T-cell (primary cell): ENCODE measurements around the gene MEOX1. TPM values are rescaled to one million over a fixed set of nuclear protein-coding genes. Genes with fewer than 3 reads are reported as not detected.

Source experiments
- ATAC-seq, 4 experiments: fragments of 200-7000 bp in 3 of 4; fragments of 150-1000 bp in 1 of 4; cut with Tn5 transposase; replicated peaks in 1 of 4; 1 replicate in 3 of 4; 2 replicates in 1 of 4; pipeline ENCODE4 v1.10.0; 2021; ENCODE audit warnings: moderate library complexity in 3 of 4, mild to moderate bottlenecking in 2 of 4, moderate number of reproducible peaks in 1 of 4
- CTCF ChIA-PET, 2 donors: fragments of 300-600 bp; sonication (Branson Sonifier 250); formaldehyde crosslinking; loops; one replicate each; lab custom pipeline; 2022; ENCODE audit warnings: antibody characterized with exemption in 2 of 2; lab: Charles Lee
- POLR2A ChIA-PET, 2 donors: fragments of 300-600 bp; sonication (Branson Sonifier 250); formaldehyde crosslinking; loops; one replicate each; lab custom pipeline; 2022; ENCODE audit warnings: antibody characterized with exemption in 2 of 2; lab: Charles Lee
- DNase-seq, 35 experiments: peaks; one replicate each; pipeline versions ENCODE4 v3.0.0 to v3.0.0-alpha.2; 2013 to 2023
- H3K27ac ChIP-seq: one replicate; pipeline ENCODE4 v1.5.1; 2013; ENCODE audit warnings: low read length
- H3K27me3 ChIP-seq, 2 experiments: replicated peaks in 1 of 2; 1 replicate in 1 of 2; 2 replicates in 1 of 2; pipeline versions ENCODE4 v1.6.1 to v1.7.0; 2013; ENCODE audit warnings: low read length in 1 of 2, mixed read lengths in 1 of 2; ENCODE audit not compliant: control insufficient read depth in 2 of 2, insufficient read depth in 2 of 2; ENCODE audit errors: extremely low read depth in 1 of 2
- H3K36me3 ChIP-seq, 2 donors: 1 replicate in 1 of 2; 2 replicates in 1 of 2; pipeline versions ENCODE4 v1.6.1 to v1.7.0; 2013; ENCODE audit warnings: low read length in 1 of 2; ENCODE audit not compliant: control insufficient read depth in 2 of 2, insufficient read depth in 1 of 2; ENCODE audit errors: extremely low read depth in 1 of 2
- H3K4me1 ChIP-seq, 2 experiments: 1 replicate in 1 of 2; 2 replicates in 1 of 2; pipeline versions ENCODE4 v1.6.1 to v1.7.0; 2013; ENCODE audit warnings: low read length in 2 of 2, mixed read lengths in 1 of 2; ENCODE audit not compliant: insufficient read depth in 2 of 2, control insufficient read depth in 1 of 2; ENCODE audit errors: extremely low read depth in 1 of 2
- H3K4me3 ChIP-seq, 2 donors: 1 replicate in 1 of 2; 2 replicates in 1 of 2; pipeline versions ENCODE4 v1.5.1 to v1.7.0; 2013; ENCODE audit warnings: mild to moderate bottlenecking in 2 of 2, low read length in 1 of 2, moderate library complexity in 1 of 2; ENCODE audit not compliant: control insufficient read depth in 1 of 2; ENCODE audit errors: extremely low read depth in 1 of 2
- H3K9me3 ChIP-seq: 2 replicates; pipeline ENCODE4 v1.7.0; 2013
- H3K27ac Mint-ChIP-seq, 2 donors: one replicate each; pipeline ENCODE4 v1.8.0; 2020 to 2021; ENCODE audit warnings: mild to moderate bottlenecking in 2 of 2, mixed read lengths in 2 of 2
- H3K27me3 Mint-ChIP-seq, 2 donors: one replicate each; pipeline ENCODE4 v1.8.0; 2021 to 2022; ENCODE audit warnings: mixed read lengths in 2 of 2
- H3K36me3 Mint-ChIP-seq: one replicate; pipeline ENCODE4 v1.8.0; 2021; ENCODE audit warnings: mixed read lengths
- H3K4me1 Mint-ChIP-seq, 3 donors: one replicate each; pipeline ENCODE4 v1.8.0; 2020 to 2022; ENCODE audit warnings: mixed read lengths in 3 of 3, mild to moderate bottlenecking in 1 of 3
- H3K4me3 Mint-ChIP-seq, 3 donors: one replicate each; pipeline ENCODE4 v1.8.0; 2020 to 2022; ENCODE audit warnings: mild to moderate bottlenecking in 3 of 3, mixed read lengths in 3 of 3, moderate library complexity in 3 of 3
- H3K9me3 Mint-ChIP-seq, 3 donors: one replicate each; pipeline ENCODE4 v1.8.0; 2020 to 2022; ENCODE audit warnings: mixed read lengths in 3 of 3
- WGBS: methylation state at CpG from one replicate; pipeline ENCODE4 v1.1.5; 2013; ENCODE audit warnings: missing lambda C conversion rate; ENCODE audit not compliant: insufficient coverage; 5-methylcytosine and 5-hydroxymethylcytosine counted together
- total RNA-seq, 35 experiments: library from RNA in 6 of 35; stranded (reverse) in 6 of 35; fragments of 120-200 nt in 1 of 35; gene quantifications; one replicate each; pipeline versions ENCODE4 v1.2.1 to v1.2.4 and lab custom pipeline; 2013 to 2026

MEOX1 gene
- total RNA-seq, 5 donors from 2014 or later (not counting 1 experiment from before 2014, with no cell fraction given), result 2.9 to 5.5 (median 3.6) TPM

- H3K4me3 Mint-ChIP-seq, result no peak overlapping the region
- ChIA-PET CTCF (no interaction called here), POLR2A (no interaction called here)
- no peaks in the 10 kb centered on the region for H3K4me1 Mint-ChIP-seq
- no peak overlapping the region for H3K4me3 ChIP-seq
- H3K4me1 ChIP-seq, result no peaks in the 10 kb centered on the region
- no peaks in the 10 kb centered on the region for H3K9me3 ChIP-seq
- no peak overlapping the region for H3K27ac ChIP-seq
- no peaks in the 10 kb centered on the region for H3K9me3 Mint-ChIP-seq
- peaks cover 0 to 27% of the 10 kb centered on the region in 2 experiments for H3K27me3 ChIP-seq
- ATAC-seq, result no peak
- no peak for DNase-seq
- no peaks in the 10 kb centered on the region for H3K36me3 Mint-ChIP-seq
- H3K27me3 Mint-ChIP-seq, result peaks cover 7 to 27% of the 10 kb centered on the region in 2 donors
- no peak overlapping the region for H3K27ac Mint-ChIP-seq
- H3K36me3 ChIP-seq, result no peaks in the 10 kb centered on the region
These were observed 36.1 kb downstream of the MEOX1 start for GRCh38 chr17:43625606-43626005.

GRCh38 chr17:43620581-43620980 lies 41.1 kb downstream of the MEOX1 start:
- H3K4me3 Mint-ChIP-seq, result no peak overlapping the region
- H3K4me3 ChIP-seq, result no peak overlapping the region
- H3K27ac Mint-ChIP-seq, result no peak overlapping the region
- no peak overlapping the region for H3K27ac ChIP-seq
- H3K27me3 Mint-ChIP-seq, result peaks cover 3 to 15% of the 10 kb centered on the region in 2 donors
- H3K36me3 Mint-ChIP-seq, result no peaks in the 10 kb centered on the region
- WGBS, result no CpG with 5 or more reads among the region's 2 CpGs
- ATAC-seq (no peak), DNase-seq (no peak)
- H3K4me1 Mint-ChIP-seq, result no peaks in the 10 kb centered on the region
- H3K9me3 Mint-ChIP-seq, result no peaks in the 10 kb centered on the region
- no peaks in the 10 kb centered on the region for H3K9me3 ChIP-seq
- POLR2A ChIA-PET, result no interaction called here
- H3K4me1 ChIP-seq, result no peaks in the 10 kb centered on the region
- peaks cover 0 to 17% of the 10 kb centered on the region in 2 experiments for H3K27me3 ChIP-seq
- CTCF ChIA-PET, result interaction anchor here in 1 of 2 donors (0.6 kb wide), 1 partner anchor 9 kb away, joined by 3 read pairs; no protein-coding TSS in a partner anchor
- H3K36me3 ChIP-seq, result no peaks in the 10 kb centered on the region

GRCh38 chr17:43620147-43620546 lies 41.6 kb downstream of the MEOX1 start:
- no peaks in the 10 kb centered on the region for H3K9me3 ChIP-seq
- 67% methylated on average over 2 of the region's 9 CpGs for WGBS
- Mint-ChIP-seq H3K9me3 (no peaks in the 10 kb centered on the region), H3K4me3 (no peak overlapping the region), H3K36me3 (no peaks in the 10 kb centered on the region), H3K27me3 (peaks cover 3 to 15% of the 10 kb centered on the region in 2 donors), H3K4me1 (no peaks in the 10 kb centered on the region), H3K27ac (no peak overlapping the region)
- no peak overlapping the region for H3K4me3 ChIP-seq
- ATAC-seq (no peak), DNase-seq (no peak)
- peaks cover 0 to 17% of the 10 kb centered on the region in 2 experiments for H3K27me3 ChIP-seq
- ChIA-PET POLR2A (no interaction called here), CTCF (interaction anchor here in 1 of 2 donors (0.6 kb wide), 1 partner anchor 10 kb away, joined by 3 read pairs; no protein-coding TSS in a partner anchor)
- no peaks in the 10 kb centered on the region for H3K4me1 ChIP-seq
- H3K27ac ChIP-seq, result no peak overlapping the region
- H3K36me3 ChIP-seq, result no peaks in the 10 kb centered on the region

GRCh38 chr17:43619705-43620104 lies 42.0 kb downstream of the MEOX1 start:
- H3K4me3 ChIP-seq, result no peak overlapping the region
- H3K27ac ChIP-seq, result no peak overlapping the region
- no peaks in the 10 kb centered on the region for H3K4me1 ChIP-seq
- Mint-ChIP-seq H3K27me3 (peaks cover 3 to 15% of the 10 kb centered on the region in 2 donors), H3K9me3 (no peaks in the 10 kb centered on the region), H3K4me3 (no peak overlapping the region), H3K27ac (no peak overlapping the region), H3K36me3 (no peaks in the 10 kb centered on the region), H3K4me1 (no peaks in the 10 kb centered on the region)
- DNase-seq (no peak), ATAC-seq (no peak)
- no peaks in the 10 kb centered on the region for H3K9me3 ChIP-seq
- H3K27me3 ChIP-seq, result peaks cover 0 to 17% of the 10 kb centered on the region in 2 experiments
- H3K36me3 ChIP-seq, result no peaks in the 10 kb centered on the region
- CTCF ChIA-PET, result no interaction called here
- POLR2A ChIA-PET, result no interaction called here
- WGBS, result 33% methylated on average over 1 of the region's 5 CpGs

GRCh38 chr17:43618276-43618675 lies 43.4 kb downstream of the MEOX1 start:
- ATAC-seq (no peak), DNase-seq (no peak)
- Histone ChIP-seq H3K4me1 (no peaks in the 10 kb centered on the region), H3K27ac (no peak overlapping the region), H3K4me3 (no peak overlapping the region), H3K36me3 (no peaks in the 10 kb centered on the region), H3K9me3 (no peaks in the 10 kb centered on the region), H3K27me3 (peaks cover 0 to 14% of the 10 kb centered on the region in 2 experiments)
- no peak overlapping the region for H3K27ac Mint-ChIP-seq
- H3K9me3 Mint-ChIP-seq, result no peaks in the 10 kb centered on the region
- POLR2A ChIA-PET, result no interaction called here
- H3K4me1 Mint-ChIP-seq, result no peaks in the 10 kb centered on the region
- no CpG with 5 or more reads among the region's 8 CpGs for WGBS
- H3K36me3 Mint-ChIP-seq, result no peaks in the 10 kb centered on the region
- no peak overlapping the region for H3K4me3 Mint-ChIP-seq
- CTCF ChIA-PET, result no interaction called here
- H3K27me3 Mint-ChIP-seq, result peaks cover 3 to 10% of the 10 kb centered on the region in 2 donors

GRCh38 chr17:43616852-43617251 lies 44.9 kb downstream of the MEOX1 start:
- Histone ChIP-seq H3K36me3 (no peaks in the 10 kb centered on the region), H3K4me3 (no peak overlapping the region), H3K9me3 (no peaks in the 10 kb centered on the region), H3K27me3 (peaks cover 0 to 5% of the 10 kb centered on the region in 2 experiments), H3K27ac (no peak overlapping the region), H3K4me1 (no peaks in the 10 kb centered on the region)
- CTCF ChIA-PET, result interaction anchor here in 1 of 2 donors (0.5 kb wide), 2 partner anchors 39 to 883 kb away, joined by 3 read pairs; no protein-coding TSS in a partner anchor
- Mint-ChIP-seq H3K4me1 (no peaks in the 10 kb centered on the region), H3K27ac (no peak overlapping the region), H3K9me3 (no peaks in the 10 kb centered on the region), H3K27me3 (peaks cover 3 to 4% of the 10 kb centered on the region in 2 donors), H3K4me3 (no peak overlapping the region), H3K36me3 (no peaks in the 10 kb centered on the region)
- POLR2A ChIA-PET, result no interaction called here
- DNase-seq (no peak), ATAC-seq (no peak)
- 74% methylated on average over 4 of the region's 5 CpGs for WGBS
